ENCODE data around the gene C1QTNF7. TPM values are rescaled to one million over a fixed set of nuclear protein-coding genes. Genes with fewer than 3 reads are reported as not detected.

Gene C1QTNF7
- polyA plus RNA-seq, 1 experiment: 0.06 TPM

GRCh38 chr4:15488136-15488535 lies 60.3 kb downstream of the C1QTNF7 start:
- H3K36me3 ChIP-seq (ENCODE audit: control insufficient read depth, insufficient read depth, low read length): no peaks in the 10 kb centered on the region
- H3K4me3 ChIP-seq (ENCODE audit: low read depth, low read length): no peak overlapping the region
- no peak for DNase-seq (ENCODE audit: low read depth)
- ChIA-PET CTCF (interaction anchor here (2.0 kb wide), 1 partner anchor 9 kb away, joined by 6 read pairs; no protein-coding TSS in a partner anchor), POLR2A (no interaction called here)
- H3K27me3 ChIP-seq (ENCODE audit: control insufficient read depth, insufficient read depth, low read length): no peaks in the 10 kb centered on the region
- no peak for TF ChIP-seq CTCF (IDR thresholded peaks at IDR 0.05; ENCODE audit: insufficient read depth, low read depth, low read length)

- Histone ChIP-seq H3K4me3 (ENCODE audit: low read depth, low read length) (no peak overlapping the region), H3K27me3 (ENCODE audit: control insufficient read depth, insufficient read depth, low read length) (no peaks in the 10 kb centered on the region), H3K36me3 (ENCODE audit: control insufficient read depth, insufficient read depth, low read length) (no peaks in the 10 kb centered on the region)
- POLR2A ChIA-PET: no interaction called here
- TF ChIP-seq CTCF (IDR thresholded peaks at IDR 0.05; ENCODE audit: insufficient read depth, low read depth, low read length): no peak
- CTCF ChIA-PET: interaction anchor here (2.0 kb wide), 1 partner anchor 9 kb away, joined by 6 read pairs; no protein-coding TSS in a partner anchor
- peak; percentile 73 for DNase-seq (ENCODE audit: low read depth)
These were observed 61.0 kb downstream of the C1QTNF7 start for GRCh38 chr4:15488658-15489470.

GRCh38 chr4:15489551-15489950 lies 61.7 kb downstream of the C1QTNF7 start:
- no peak for DNase-seq (ENCODE audit: low read depth)
- TF ChIP-seq CTCF (IDR thresholded peaks at IDR 0.05; ENCODE audit: insufficient read depth, low read depth, low read length): no peak
- no peaks in the 10 kb centered on the region for H3K36me3 ChIP-seq (ENCODE audit: control insufficient read depth, insufficient read depth, low read length)
- ChIA-PET POLR2A (no interaction called here), CTCF (no interaction called here)
- no peaks in the 10 kb centered on the region for H3K27me3 ChIP-seq (ENCODE audit: control insufficient read depth, insufficient read depth, low read length)
- no peak overlapping the region for H3K4me3 ChIP-seq (ENCODE audit: low read depth, low read length)

- Histone ChIP-seq H3K27me3 (ENCODE audit: control insufficient read depth, insufficient read depth, low read length) (no peaks in the 10 kb centered on the region), H3K36me3 (ENCODE audit: control insufficient read depth, insufficient read depth, low read length) (no peaks in the 10 kb centered on the region), H3K4me3 (ENCODE audit: low read depth, low read length) (no peak overlapping the region)
- no peak for TF ChIP-seq CTCF (IDR thresholded peaks at IDR 0.05; ENCODE audit: insufficient read depth, low read depth, low read length)
- DNase-seq (ENCODE audit: low read depth): no peak
- ChIA-PET POLR2A (no interaction called here), CTCF (interaction anchor here (1.0 kb wide), 1 partner anchor 14 kb away, joined by 3 read pairs; no protein-coding TSS in a partner anchor)
These were observed 65.6 kb downstream of the C1QTNF7 start for GRCh38 chr4:15493411-15493810.

GRCh38 chr4:15495621-15496020 lies 67.8 kb downstream of the C1QTNF7 start:
- Histone ChIP-seq H3K4me3 (ENCODE audit: low read depth, low read length) (no peak overlapping the region), H3K36me3 (ENCODE audit: control insufficient read depth, insufficient read depth, low read length) (no peaks in the 10 kb centered on the region), H3K27me3 (ENCODE audit: control insufficient read depth, insufficient read depth, low read length) (no peaks in the 10 kb centered on the region)
- no peak for TF ChIP-seq CTCF (IDR thresholded peaks at IDR 0.05; ENCODE audit: insufficient read depth, low read depth, low read length)
- CTCF ChIA-PET: interaction anchor here (0.9 kb wide), 1 partner anchor 16 kb away, joined by 3 read pairs; no protein-coding TSS in a partner anchor
- POLR2A ChIA-PET: no interaction called here
- no peak for DNase-seq (ENCODE audit: low read depth)

Small RNA genes within 50 kb of the gene (small RNA-seq; reads per million reads assigned to genes)
- gene AC007016.1 (ENCODE audit: insufficient read length, low read depth, low replicate concordance): not detected

Other genes starting within 250 kb of the C1QTNF7 start
- 10.0 and 14.4 TPM in 2 replicates for gene CC2D2A, start 41.8 kb downstream of the C1QTNF7 start, polyA plus RNA-seq (2011; rRNA removed)
- 20.5 and 43.8 TPM in 2 replicates for gene FBXL5, start 227.3 kb downstream of the C1QTNF7 start, polyA plus RNA-seq (2011; rRNA removed)